ENCODE measurements around the gene TNIK.
A peak's percentile ranks its signal among the peaks of the same experiment; 100 is the strongest.

TNIK gene

DNA sequence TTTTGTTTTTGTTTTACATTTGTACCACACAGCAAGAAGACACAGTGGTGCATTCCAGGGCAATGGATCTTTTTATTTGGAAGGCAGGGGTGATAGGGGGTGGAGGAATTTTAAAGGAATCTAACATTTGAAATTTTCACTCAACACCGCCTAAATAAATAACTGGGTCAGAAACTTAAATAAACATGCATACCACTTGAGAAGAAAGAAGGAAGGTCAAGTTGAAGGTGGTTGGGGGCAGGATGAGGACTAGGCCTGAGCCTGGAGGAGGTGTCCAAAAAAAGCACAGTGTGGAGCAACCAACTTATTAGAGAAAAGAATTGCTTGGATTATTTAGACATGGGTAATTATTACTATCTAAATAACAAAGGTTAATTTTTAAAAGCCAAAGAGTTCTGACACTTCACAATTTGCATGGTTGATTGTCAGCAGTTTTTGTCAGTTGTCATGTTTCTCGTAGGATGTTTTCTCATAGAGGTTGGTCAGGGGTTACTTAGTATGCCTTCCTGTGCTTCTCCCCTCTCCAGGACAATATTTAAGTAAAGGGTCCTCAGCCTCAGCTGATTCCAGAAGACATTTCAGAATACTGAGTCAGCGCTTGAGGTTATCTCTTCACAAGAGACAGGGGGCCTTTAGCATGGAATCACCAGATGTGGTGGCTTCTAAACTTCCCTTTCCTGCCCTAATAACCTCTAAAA, 260.0 kb downstream of the TNIK start:
- H3K4me3 ChIP-seq (ENCODE audit: low read depth, low read length), result peak overlapping the region; percentile 8
- TF ChIP-seq CTCF (IDR thresholded peaks at IDR 0.05; ENCODE audit: low read depth, low read length), result no peak
- TF ChIP-seq POLR2A (IDR thresholded peaks at IDR 0.05; ENCODE audit: extremely low read depth, insufficient read length), result no peak
- TF ChIP-seq, protein P1, sequence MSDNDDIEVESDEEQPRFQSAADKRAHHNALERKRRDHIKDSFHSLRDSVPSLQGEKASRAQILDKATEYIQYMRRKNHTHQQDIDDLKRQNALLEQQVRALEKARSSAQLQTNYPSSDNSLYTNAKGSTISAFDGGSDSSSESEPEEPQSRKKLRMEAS (IDR thresholded peaks at IDR 0.05; ENCODE audit: low read depth, low read length), result no peak
- no peak for TF ChIP-seq MYC (IDR thresholded peaks at IDR 0.05; ENCODE audit: low read depth, low read length)
- no peak for DNase-seq (ENCODE audit: low read depth)

- H3K4me3 ChIP-seq (ENCODE audit: low read depth, low read length), result peak overlapping the region; percentile 14
- DNase-seq (ENCODE audit: low read depth), result peak; percentile 76
- TF ChIP-seq MYC (IDR thresholded peaks at IDR 0.05; ENCODE audit: low read depth, low read length) (peak; percentile 43), POLR2A (IDR thresholded peaks at IDR 0.05; ENCODE audit: extremely low read depth, insufficient read length) (no peak), CTCF (IDR thresholded peaks at IDR 0.05; ENCODE audit: low read depth, low read length) (no peak)
- TF ChIP-seq, protein P1 (IDR thresholded peaks at IDR 0.05; ENCODE audit: low read depth, low read length), result peak; percentile 68
Measured at GRCh38 chr3:171199473-171199829, 260.8 kb downstream of the TNIK start.

DNA sequence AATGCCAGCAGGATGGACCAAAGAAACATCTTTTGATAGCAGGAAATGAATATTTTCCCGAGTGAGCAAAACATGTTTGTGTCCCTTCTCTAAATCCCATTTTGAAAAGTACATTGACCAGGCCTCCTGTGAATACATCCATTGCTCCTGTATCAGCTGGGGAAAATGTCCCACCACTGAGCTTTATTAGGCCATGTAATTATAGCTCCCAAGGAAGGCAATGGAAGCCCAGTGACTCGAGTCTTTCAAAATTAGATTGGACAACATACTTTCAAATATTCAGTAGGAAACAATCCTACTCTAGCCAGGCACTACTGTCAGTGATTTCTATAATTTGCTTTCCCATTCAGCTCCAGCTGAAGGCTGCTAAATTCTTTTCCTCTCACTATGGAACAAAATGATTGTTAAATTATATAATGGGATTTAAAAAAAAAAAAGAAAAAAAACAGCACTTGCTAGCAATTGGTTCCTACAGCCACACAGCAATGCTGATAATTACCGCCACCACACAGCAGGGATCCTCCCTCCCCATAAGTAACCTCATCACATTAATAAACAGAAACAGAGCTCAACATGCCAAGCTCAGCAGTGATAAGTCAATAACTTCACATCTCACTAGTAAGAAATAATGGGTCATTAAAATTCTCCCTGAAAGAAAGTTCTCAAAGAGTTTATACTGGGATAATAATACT, 261.3 kb downstream of the TNIK start:
- no peak for TF ChIP-seq CTCF (IDR thresholded peaks at IDR 0.05; ENCODE audit: low read depth, low read length)
- TF ChIP-seq, protein P1 (IDR thresholded peaks at IDR 0.05; ENCODE audit: low read depth, low read length), result no peak
- no peak for TF ChIP-seq MYC (IDR thresholded peaks at IDR 0.05; ENCODE audit: low read depth, low read length)
- TF ChIP-seq POLR2A (IDR thresholded peaks at IDR 0.05; ENCODE audit: extremely low read depth, insufficient read length), result no peak
- H3K4me3 ChIP-seq (ENCODE audit: low read depth, low read length), result peak overlapping the region; percentile 14
- DNase-seq (ENCODE audit: low read depth), result peak; percentile 77

GRCh38 chr3:171195686-171196085, 264.5 kb downstream of the TNIK start:
- no peak for DNase-seq (ENCODE audit: low read depth)
- no peak for TF ChIP-seq CTCF (IDR thresholded peaks at IDR 0.05; ENCODE audit: low read depth, low read length)
- TF ChIP-seq, protein P1 (IDR thresholded peaks at IDR 0.05; ENCODE audit: low read depth, low read length), result no peak
- TF ChIP-seq MYC (IDR thresholded peaks at IDR 0.05; ENCODE audit: low read depth, low read length), result no peak
- no peak for TF ChIP-seq POLR2A (IDR thresholded peaks at IDR 0.05; ENCODE audit: extremely low read depth, insufficient read length)
- no peak overlapping the region for H3K4me3 ChIP-seq (ENCODE audit: low read depth, low read length)

GRCh38 chr3:171194965-171195364, 265.2 kb downstream of the TNIK start:
- DNase-seq (ENCODE audit: low read depth), result no peak
- H3K4me3 ChIP-seq (ENCODE audit: low read depth, low read length), result no peak overlapping the region
- TF ChIP-seq POLR2A (IDR thresholded peaks at IDR 0.05; ENCODE audit: extremely low read depth, insufficient read length), result no peak
- no peak for TF ChIP-seq CTCF (IDR thresholded peaks at IDR 0.05; ENCODE audit: low read depth, low read length)
- TF ChIP-seq, protein P1 (IDR thresholded peaks at IDR 0.05; ENCODE audit: low read depth, low read length), result no peak
- TF ChIP-seq MYC (IDR thresholded peaks at IDR 0.05; ENCODE audit: low read depth, low read length), result no peak

Measured in NB4 (cell line).